NCI-H1694 treated with DMSO at 0.1 percent for 48 hours (cell line): ENCODE data around the gene ASXL2.
"Not testable (repeated sequence)": the region's sequence is repeated elsewhere in the genome, so short reads cannot be mapped to it uniquely, and the experiment has no call there.

Source experiments
- DNase-seq: peaks from one replicate; lab custom pipeline; 2025; lab: John Stamatoyannopoulos, UW

Gene ASXL2

GRCh38 chr2:25891672-25892071, 13.4 kb upstream of the ASXL2 start:
- no peak for DNase-seq

- DNase-seq = no peak
Observed at GRCh38 chr2:25887624-25888242, 9.4 kb upstream of the ASXL2 start.

DNA sequence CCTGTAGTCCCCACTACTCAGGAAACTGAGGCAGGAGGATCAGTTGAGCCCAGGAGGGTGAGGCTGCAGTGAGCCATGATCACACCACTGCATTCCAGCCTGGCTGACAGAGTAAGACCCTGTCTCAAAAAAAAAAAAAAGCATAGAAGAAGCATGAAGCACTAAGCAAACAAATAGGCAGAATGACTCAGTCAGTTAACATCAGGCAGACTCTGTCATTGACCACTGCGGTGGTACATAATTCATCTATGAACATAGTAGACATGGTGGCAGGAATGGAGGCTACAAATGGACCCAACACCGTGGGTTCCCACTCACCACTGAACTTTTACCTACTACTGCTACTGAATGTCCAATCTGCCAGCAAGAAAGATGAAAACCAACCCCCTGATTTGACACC, 7.6 kb upstream of the ASXL2 start:
- DNase-seq = no peak

GRCh38 chr2:25881764-25882163, 3.5 kb upstream of the ASXL2 start:
- DNase-seq = no peak

DNA sequence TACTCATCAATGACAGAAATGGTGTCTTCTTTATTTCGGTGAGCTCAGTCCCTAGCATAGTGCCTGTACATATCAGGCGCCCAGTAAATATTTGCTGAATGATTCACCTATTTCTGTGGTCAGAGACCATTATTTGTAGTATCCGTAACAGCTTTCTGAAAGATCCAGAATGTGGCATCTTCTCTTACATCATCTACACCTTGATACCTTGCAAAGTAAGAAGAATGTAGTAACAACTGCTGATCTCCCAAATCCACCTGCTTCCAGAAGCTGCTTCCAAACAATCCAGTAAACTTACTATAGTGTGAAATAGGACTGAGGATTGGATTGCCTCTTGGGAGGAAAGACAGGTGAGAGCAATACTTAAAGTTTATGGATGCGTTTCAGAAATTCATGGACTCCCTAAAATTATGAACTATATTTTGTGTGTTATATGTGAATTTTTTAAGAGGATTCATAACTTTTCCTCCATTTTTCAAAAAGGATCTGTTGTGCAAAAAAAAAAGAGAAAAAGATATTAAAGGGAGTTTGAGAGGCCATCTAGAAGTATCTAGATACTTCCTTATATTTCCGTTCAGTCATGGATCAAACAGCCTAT, 945 bp upstream of the ASXL2 start:
- no peak for DNase-seq

DNA sequence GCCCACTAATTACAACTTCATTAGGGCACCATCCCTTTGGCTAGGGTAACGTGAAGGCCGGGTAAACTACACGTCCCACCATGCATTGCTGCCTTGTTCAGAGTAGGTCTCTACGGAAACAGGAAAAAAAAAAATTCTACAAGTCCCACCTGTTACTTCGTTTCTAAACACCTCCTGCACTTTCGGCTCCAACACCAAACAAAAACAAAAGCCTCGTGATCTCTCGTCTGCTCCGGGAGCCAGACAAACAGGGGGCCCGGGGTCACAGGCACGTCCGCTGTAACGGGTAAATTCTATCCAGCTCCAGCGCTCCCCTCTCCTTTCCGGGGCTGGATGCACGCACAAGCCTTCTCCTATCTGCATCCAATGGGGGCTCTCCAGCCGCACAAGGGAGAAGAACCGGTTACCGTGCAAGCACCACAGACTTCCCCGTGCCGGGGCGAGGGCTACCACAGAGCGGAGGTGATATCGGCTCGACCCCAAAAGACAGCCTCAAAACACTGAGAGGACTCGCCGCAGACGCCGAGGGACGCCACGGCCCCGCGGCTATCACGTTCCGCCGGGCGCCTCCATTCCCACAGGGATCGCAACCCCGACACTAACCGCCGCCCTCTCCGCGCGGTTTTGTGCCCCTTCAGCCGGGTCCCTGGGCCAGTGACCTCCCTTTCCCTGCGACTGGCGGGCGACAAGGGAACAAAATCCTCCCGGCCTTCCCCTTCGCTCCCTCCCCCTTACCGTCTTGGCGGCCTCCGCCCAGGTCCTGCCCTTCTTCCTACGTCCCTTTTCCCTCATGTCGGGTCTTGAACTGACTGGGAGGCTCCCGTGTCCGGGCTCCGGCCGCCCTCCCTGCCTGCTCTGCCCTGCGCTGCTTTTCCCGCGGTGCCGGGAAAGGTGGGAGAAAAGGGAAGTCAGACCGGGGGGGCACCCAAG, 591 bp downstream of the ASXL2 start:
- peak; percentile 70 for DNase-seq

DNA sequence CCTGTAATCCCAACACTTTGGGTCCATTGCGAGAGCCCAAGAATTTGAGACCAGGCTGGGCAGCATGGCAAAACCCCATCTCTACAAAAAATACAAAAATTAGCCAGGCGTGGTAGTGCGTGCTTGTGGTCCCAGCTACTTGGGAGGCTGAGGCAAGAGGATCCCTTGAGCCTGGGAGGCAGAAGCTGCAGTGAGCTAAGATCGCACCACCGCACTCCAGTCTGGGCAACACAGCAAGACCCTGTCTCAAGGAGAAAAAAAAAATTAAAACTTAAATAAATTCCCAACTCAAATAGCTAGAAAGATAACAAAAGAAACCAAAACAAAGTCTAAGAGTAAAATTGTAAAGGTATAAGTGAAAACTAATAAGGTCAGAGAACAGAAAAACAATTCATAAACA, 6.2 kb downstream of the ASXL2 start:
- no peak for DNase-seq

- no peak for DNase-seq
Observed at GRCh38 chr2:25867396-25868003, 10.8 kb downstream of the ASXL2 start.

- DNase-seq = no peak
Observed at GRCh38 chr2:25856377-25856776, 21.9 kb downstream of the ASXL2 start.

DNA sequence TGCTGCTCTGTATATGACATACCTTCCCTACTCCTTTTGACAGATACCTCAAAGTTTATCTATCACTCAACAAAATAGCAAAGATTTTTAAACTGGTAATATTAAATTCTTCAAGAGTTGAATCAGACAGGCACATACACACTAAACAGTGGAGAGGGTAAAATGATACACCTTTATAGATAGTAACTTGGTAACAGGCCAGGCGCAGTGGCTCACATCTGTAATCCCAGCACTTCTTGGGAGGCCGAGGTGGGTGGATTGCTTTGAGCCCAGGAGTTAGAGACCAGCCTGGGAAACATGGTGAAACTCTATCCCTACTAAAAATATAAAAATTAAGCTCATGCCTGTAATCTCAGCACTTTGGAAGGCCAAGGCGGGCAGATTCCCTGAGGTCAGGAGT, 23.2 kb downstream of the ASXL2 start:
- DNase-seq = no peak

DNA sequence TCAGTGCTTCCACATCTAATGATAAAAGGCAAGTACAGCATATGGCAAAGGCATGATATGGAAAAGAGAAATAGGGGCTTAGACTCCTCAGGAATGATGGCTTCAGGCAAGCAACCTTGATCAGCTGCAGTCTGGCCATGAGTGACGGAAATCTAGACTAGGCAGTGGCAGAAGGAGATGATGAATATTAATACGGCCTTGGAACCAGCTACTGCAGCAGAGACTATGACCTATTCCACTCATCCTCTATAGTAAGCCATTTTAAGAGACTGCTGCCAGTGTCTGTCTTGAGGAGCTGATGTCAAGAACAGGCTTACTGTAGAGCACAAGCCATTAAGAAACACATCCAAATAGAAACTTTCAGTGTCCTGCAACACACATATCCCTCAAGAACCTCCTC, 23.7 kb downstream of the ASXL2 start:
- no peak for DNase-seq

GRCh38 chr2:25853038-25853638, 25.1 kb downstream of the ASXL2 start:
- no peak for DNase-seq

DNA sequence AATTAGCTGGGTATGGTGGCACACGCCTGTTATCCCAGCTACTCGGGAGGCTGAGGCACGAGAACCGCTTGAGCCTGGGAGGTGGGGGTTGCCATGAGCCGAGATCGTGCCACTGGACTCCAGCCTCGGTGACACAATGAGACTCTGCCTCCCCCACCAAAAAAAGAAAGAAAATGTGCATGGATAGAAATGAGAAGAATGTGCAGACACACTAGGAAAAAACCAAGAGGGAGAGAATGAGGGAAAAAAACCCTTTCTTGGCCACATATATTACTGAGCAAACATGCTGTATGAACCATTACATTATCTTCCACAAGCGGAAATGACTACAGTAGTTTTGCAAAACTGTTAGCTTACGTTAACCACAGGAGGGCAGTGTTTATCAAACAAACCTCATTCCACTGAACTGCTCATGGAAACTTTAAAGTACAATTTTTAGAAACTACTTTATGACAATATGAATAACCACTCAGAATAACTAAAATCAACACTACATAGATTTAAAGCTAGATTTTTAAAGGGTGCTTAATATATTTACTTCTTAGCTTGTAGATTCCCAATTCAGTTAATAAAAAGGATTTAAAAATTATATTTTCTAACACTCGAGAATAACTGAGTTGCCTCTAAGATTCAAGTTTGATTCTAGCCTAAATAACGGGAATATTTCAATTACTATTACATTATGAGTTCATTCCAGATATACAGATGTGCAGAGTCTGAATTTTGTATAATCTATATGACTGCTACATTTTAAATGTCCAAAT, 26.4 kb downstream of the ASXL2 start:
- peak; percentile 63 for DNase-seq

- DNase-seq = not testable (repeated sequence)
Observed at GRCh38 chr2:25850400-25850799, 27.9 kb downstream of the ASXL2 start.

DNA sequence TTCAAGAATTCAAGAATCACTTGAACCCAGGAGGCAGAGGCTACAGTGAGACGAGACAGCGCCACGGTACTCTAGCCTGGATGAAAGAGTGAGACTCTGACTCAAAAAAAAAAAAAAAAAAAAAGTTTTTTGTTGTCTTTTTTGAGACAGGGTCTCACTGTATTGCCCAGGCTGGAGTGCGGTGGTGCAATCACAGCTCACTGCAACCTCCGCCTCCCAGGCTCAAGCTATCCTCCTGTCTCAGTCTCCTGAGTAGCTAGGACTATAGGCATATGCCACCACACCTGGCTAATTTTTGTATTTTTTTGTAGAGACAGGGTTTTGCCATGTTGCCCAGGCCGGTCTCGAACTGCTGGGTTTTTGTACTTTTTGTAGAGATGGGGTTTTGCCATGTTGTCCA, 28.9 kb downstream of the ASXL2 start:
- not testable (repeated sequence) for DNase-seq

- no peak for DNase-seq
Observed at GRCh38 chr2:25845843-25846505, 32.3 kb downstream of the ASXL2 start.

GRCh38 chr2:25844089-25844488, 34.2 kb downstream of the ASXL2 start:
- DNase-seq = no peak

DNA sequence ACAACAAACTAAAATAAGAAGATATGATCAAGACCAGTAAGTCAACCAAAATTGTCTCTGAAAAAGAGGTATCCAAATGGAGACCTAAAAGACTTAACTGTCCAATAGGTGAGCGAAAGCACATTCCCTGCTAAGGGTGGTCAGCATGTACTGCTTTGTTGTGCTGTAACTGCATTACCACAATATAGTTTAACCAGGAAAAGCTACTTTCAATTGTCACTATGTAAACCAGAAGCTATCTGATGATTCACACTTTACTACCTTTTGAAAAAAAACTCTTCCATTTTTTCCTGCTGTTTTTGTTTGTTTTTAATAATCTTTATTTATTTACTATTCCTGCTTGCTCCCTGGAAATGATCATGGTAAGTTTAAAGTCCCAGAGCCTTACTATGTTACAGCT, 36.1 kb downstream of the ASXL2 start:
- no peak for DNase-seq

DNA sequence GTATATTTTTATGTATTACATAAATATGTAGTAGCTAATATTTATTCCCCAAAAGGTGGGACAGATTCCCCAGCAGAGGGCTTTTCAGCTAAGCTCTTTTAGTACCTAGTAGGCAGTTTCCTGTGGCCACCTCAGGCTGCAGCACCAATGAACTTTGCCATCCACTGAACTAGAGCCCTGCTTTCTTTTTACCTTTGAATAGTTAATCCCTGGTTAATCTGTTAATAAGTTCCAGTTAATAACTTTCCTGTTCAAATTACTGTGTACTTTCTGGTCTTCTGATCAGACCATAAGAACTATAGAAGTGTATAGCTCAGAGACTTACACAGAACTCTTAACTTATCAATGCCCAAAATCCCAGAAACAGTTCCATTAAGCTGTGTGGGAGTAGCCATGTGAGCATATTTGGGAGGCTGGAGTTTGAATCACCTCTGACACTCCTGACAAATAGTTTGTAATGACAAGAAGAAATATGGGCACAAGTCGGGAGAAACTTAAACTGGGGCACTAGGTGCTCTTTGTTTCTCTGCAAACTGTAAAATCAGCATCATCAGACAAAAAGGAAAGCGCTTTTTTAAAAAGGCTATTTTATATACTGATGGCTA, 40.0 kb downstream of the ASXL2 start:
- no peak for DNase-seq

GRCh38 chr2:25835906-25836305, 42.4 kb downstream of the ASXL2 start:
- no peak for DNase-seq

- no peak for DNase-seq
Observed at GRCh38 chr2:25833566-25833965, 44.7 kb downstream of the ASXL2 start.
